GM19324 (cell line): ENCODE results near the gene INO80.
"Not testable (repeated sequence)": the region's sequence is repeated elsewhere in the genome, so short reads cannot be mapped to it uniquely, and the experiment has no call there.

Experiments
- ATAC-seq: cut with Tn5 transposase; IDR thresholded peaks from one replicate; pipeline ENCODE4 v1.9.1; 2021; ENCODE audit warnings: mild to moderate bottlenecking, moderate library complexity; ENCODE audit not compliant: unreplicated experiment, low FRiP score

The INO80 gene

DNA sequence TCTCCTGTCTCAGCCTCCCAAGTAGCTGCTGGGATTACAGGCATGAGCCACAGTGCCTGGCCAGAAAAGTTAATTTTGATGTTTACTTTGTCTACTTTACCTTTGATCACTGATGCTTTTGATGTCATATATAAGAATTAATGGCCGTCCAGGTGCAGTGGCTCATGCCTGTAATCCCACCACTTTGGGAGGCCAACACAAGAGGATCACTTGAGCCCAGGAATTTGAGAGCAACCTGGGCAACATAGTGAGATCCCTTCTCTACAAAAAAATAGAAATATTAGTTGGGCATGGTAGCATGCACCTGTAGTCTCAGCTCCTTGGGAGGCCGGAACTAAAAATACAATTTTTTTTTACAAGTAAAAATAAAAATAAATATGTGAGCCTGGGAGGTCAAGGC lies 6.8 kb upstream of the INO80 start:
- no peak for ATAC-seq

DNA sequence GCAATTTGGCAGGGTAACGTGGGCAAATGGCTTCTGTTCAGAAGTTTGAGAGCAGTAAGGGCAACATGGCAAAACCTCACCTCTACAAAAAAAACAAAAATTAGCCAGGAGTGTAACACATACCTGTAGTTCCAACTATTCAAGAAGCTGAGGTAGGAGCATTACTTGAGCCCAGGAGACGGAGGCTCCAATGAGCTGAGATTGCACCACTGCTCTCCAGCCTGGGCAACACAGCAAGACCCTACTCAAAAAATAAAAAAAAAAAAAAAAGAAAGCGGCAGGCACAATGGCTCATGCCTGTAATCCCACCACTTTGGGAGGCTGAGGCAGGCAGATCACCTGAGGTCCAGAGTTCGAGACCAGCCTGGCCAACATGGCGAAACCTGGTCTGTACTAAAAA lies 5.9 kb upstream of the INO80 start:
- ATAC-seq: no peak

DNA sequence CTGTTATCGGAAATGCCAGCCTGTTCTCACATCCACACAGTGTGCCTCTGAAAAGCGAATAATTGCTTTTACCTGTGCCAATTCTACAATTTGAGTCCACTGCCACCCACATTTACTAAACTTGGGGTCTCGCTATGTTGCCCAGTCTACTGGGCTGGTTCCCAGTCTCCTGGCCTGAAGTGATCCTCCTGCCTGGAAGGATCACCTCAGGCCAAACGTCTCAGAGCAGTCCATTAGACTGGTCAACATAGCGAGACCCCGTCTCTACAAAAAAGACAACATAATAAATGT lies 827 bp upstream of the INO80 start:
- ATAC-seq: no peak

- ATAC-seq: peak; percentile 48
Measured at GRCh38 chr15:41115652-41116115, 396 bp downstream of the INO80 start.

- ATAC-seq: no peak
Measured at GRCh38 chr15:41115161-41115651, 874 bp downstream of the INO80 start.

GRCh38 chr15:41106947-41107346 lies 9.1 kb downstream of the INO80 start:
- ATAC-seq: no peak

GRCh38 chr15:41105348-41106334 lies 10.4 kb downstream of the INO80 start:
- no peak for ATAC-seq

GRCh38 chr15:41104234-41104633 lies 11.8 kb downstream of the INO80 start:
- no peak for ATAC-seq

- no peak for ATAC-seq
Measured at GRCh38 chr15:41102854-41103253, 13.2 kb downstream of the INO80 start.

DNA sequence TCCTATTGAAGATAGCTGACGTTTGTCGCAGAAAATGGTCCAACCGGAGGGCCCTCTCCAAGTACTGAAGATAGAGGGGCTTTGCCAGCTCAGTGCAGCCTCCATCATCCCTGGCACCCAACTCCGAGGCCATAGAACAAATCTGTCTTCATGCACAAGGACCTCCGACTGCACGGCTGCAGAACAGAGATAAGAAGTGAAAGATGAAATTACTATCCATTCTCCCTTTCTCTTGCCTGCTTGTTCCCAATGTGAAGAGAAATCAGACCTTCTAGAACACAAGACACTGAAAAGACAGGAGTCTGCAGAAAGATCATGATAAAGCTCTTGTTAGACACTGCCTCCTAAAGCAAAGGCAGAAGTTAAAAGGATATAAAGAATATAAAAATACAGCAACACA lies 19.9 kb downstream of the INO80 start:
- no peak for ATAC-seq

GRCh38 chr15:41085029-41085428 lies 31.1 kb downstream of the INO80 start:
- ATAC-seq: no peak

- no peak for ATAC-seq
Measured at GRCh38 chr15:41080144-41080543, 35.9 kb downstream of the INO80 start.

DNA sequence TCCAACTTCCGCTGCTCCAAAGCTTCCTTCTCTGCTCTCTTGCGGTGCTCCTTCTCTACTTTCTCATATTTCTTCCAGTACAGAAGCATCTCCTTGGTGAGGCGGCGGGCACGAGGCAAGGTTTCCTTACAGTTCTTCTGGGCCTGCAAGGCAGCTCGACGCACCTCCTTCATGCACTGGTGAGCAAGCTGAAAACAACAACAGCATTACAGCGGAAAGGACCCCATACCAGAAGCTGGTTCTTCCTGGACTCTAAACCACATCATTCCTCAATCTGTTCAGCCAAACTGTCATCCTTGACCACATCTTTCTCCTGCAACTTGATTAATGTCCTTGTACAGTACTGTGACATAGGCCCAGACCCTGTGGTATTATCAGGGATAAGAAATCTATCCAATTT lies 36.4 kb downstream of the INO80 start:
- ATAC-seq: no peak

GRCh38 chr15:41078879-41079278 lies 37.2 kb downstream of the INO80 start:
- not testable (repeated sequence) for ATAC-seq

DNA sequence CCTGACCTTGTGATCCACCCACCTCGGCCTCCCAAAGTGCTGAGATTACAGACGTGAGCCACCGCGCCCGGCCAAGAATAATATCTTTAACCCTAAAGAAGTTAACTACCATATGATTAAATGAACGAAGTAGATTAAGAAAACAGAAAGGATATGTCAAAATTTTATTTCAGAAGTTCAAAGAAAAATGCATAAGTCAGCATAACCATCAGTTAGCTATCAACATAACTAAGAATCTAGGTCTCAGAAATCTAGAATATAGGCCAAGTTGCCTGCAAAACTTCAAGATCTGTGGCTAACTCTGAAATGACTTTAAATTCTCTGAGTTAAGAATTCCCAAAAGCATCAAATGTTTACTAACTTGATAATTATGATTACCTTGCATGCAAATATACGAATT lies 38.0 kb downstream of the INO80 start:
- no peak for ATAC-seq

- ATAC-seq: no peak
Measured at GRCh38 chr15:41073028-41073427, 43.1 kb downstream of the INO80 start.

GRCh38 chr15:41072013-41072412 lies 44.1 kb downstream of the INO80 start:
- ATAC-seq: no peak

GRCh38 chr15:41066516-41066915 lies 49.6 kb downstream of the INO80 start:
- no peak for ATAC-seq

GRCh38 chr15:41061667-41062066 lies 54.4 kb downstream of the INO80 start:
- no peak for ATAC-seq

DNA sequence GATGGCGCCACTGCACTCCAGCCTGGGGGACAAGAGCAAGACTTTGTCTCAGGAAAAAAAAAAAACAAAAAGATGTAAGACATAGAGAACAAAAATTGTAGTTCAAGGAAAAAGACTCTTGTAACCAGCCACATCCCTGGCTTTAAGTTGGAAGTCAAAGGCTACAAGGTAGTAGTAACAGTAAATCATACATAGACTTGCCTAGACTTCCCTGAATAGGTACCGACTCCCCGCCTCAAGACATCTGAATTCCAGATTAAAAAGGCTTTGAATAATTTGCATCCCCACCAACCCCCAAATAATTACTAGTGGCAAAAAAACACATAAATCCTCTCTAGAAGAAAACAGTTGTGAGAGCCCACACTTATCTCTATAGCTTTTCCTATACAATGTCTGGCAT lies 55.6 kb downstream of the INO80 start:
- no peak for ATAC-seq

- no peak for ATAC-seq
Measured at GRCh38 chr15:41056810-41057209, 59.3 kb downstream of the INO80 start.

- ATAC-seq: no peak
Measured at GRCh38 chr15:41055706-41056105, 60.4 kb downstream of the INO80 start.
